Natural killer cell (primary cell): ENCODE results near the gene TMEM181. TPM values are rescaled to one million over a fixed set of nuclear protein-coding genes. Genes with fewer than 3 reads are reported as not detected.
A peak's percentile ranks its signal among the peaks of the same experiment; 100 is the strongest.

Source experiments
- ATAC-seq, 3 donors: fragments of 150-1000 bp in 2 of 3; fragments of 200-7000 bp in 1 of 3; cut with Tn5 transposase; 1 replicate in 1 of 3; 2 replicates in 2 of 3; pipeline ENCODE4 v1.10.0; 2021; ENCODE audit warnings: mild to moderate bottlenecking in 2 of 3, moderate library complexity in 2 of 3
- DNase-seq, 2 donors: peaks; one replicate each; pipeline versions ENCODE4 v3.0.0 to v3.0.0-alpha.2; 2013 to 2021; ENCODE audit warnings: mixed read lengths in 1 of 2
- H3K27ac ChIP-seq: one replicate; pipeline ENCODE4 v1.5.1; 2013; ENCODE audit warnings: mild to moderate bottlenecking, low read length
- H3K27me3 ChIP-seq: one replicate; pipeline ENCODE4 v1.6.1; 2013; ENCODE audit warnings: low read length; ENCODE audit not compliant: control insufficient read depth, insufficient read depth
- H3K36me3 ChIP-seq: one replicate; pipeline ENCODE4 v1.6.1; 2013; ENCODE audit warnings: low read length; ENCODE audit not compliant: control insufficient read depth, insufficient read depth
- H3K4me1 ChIP-seq: one replicate; pipeline ENCODE4 v1.6.1; 2013; ENCODE audit warnings: low read length; ENCODE audit not compliant: control insufficient read depth, insufficient read depth
- H3K4me3 ChIP-seq: one replicate; pipeline ENCODE4 v1.5.1; 2013; ENCODE audit warnings: low read length
- H3K9me3 ChIP-seq: one replicate; pipeline ENCODE4 v1.6.1; 2013; ENCODE audit warnings: low read length; ENCODE audit not compliant: control insufficient read depth, insufficient read depth
- H3K27ac Mint-ChIP-seq, 2 donors: one replicate each; pipeline ENCODE4 v1.8.0; 2022; ENCODE audit warnings: mild to moderate bottlenecking in 2 of 2, mixed read lengths in 2 of 2, moderate library complexity in 1 of 2
- H3K27me3 Mint-ChIP-seq, 2 donors: one replicate each; pipeline ENCODE4 v1.8.0; 2022; ENCODE audit warnings: low read depth in 2 of 2, mixed read lengths in 2 of 2
- H3K36me3 Mint-ChIP-seq: one replicate; pipeline ENCODE4 v1.8.0; 2022; ENCODE audit warnings: mixed read lengths
- H3K4me1 Mint-ChIP-seq, 2 donors: one replicate each; pipeline ENCODE4 v1.8.0; 2022; ENCODE audit warnings: mixed read lengths in 2 of 2
- H3K4me3 Mint-ChIP-seq: one replicate; pipeline ENCODE4 v1.8.0; 2022; ENCODE audit warnings: mild to moderate bottlenecking, moderate library complexity, mixed read lengths
- H3K9me3 Mint-ChIP-seq, 2 donors: one replicate each; pipeline ENCODE4 v1.8.0; 2022; ENCODE audit warnings: mixed read lengths in 2 of 2
- CTCF ChIP-seq: fragments of 200-600 bp; IDR thresholded peaks from one replicate; pipeline ENCODE4 v1.8.0; 2022; ENCODE audit warnings: antibody characterized with exemption
- WGBS: methylation state at CpG from one replicate; pipeline ENCODE4 v1.1.7; 2013; ENCODE audit warnings: missing lambda C conversion rate; ENCODE audit not compliant: insufficient coverage; 5-methylcytosine and 5-hydroxymethylcytosine counted together
- intact Hi-C: fragments of 100-400 bp; cut with micrococcal nuclease; formaldehyde crosslinking; loops from one replicate; pipeline ENCODE4 v1.14.2; 2022
- total RNA-seq, 4 donors: library from RNA; stranded (reverse); fragments of 120-200 nt in 1 of 4; gene quantifications; one replicate each; pipeline versions ENCODE4 v1.2.3 to v1.2.4, GENCODE V29; 2013 to 2022

Gene TMEM181
- total RNA-seq, 3 donors from 2014 or later (not counting 1 experiment from before 2014, with no cell fraction given), result 44.8 to 60.9 (median 45.0) TPM

GRCh38 chr6:158574800-158575199, 14.9 kb downstream of the TMEM181 start:
- Mint-ChIP-seq H3K27me3 (no peaks in the 10 kb centered on the region), H3K9me3 (no peaks in the 10 kb centered on the region), H3K4me3 (peak overlapping the region; percentile 45), H3K36me3 (peaks cover 7% of the 10 kb centered on the region), H3K27ac (peak overlapping the region; percentile 93 to 94), H3K4me1 (peaks cover 75 to 83% of the 10 kb centered on the region in 2 donors)
- Histone ChIP-seq H3K4me1 (peaks cover 45% of the 10 kb centered on the region), H3K9me3 (no peaks in the 10 kb centered on the region), H3K27me3 (no peaks in the 10 kb centered on the region), H3K4me3 (no peak overlapping the region), H3K27ac (no peak overlapping the region), H3K36me3 (peaks cover 11% of the 10 kb centered on the region)
- ATAC-seq (no peak), DNase-seq (no peak)
- intact Hi-C loops, result no loop called here
- TF ChIP-seq CTCF, result no peak
- 100% methylated on average over 3 of the region's 3 CpGs for WGBS

- H3K9me3 Mint-ChIP-seq, result no peaks in the 10 kb centered on the region
- Histone ChIP-seq H3K36me3 (peaks cover 11% of the 10 kb centered on the region), H3K27ac (no peak overlapping the region), H3K4me1 (peaks cover 38% of the 10 kb centered on the region), H3K9me3 (no peaks in the 10 kb centered on the region), H3K4me3 (no peak overlapping the region), H3K27me3 (no peaks in the 10 kb centered on the region)
- no peaks in the 10 kb centered on the region for H3K27me3 Mint-ChIP-seq
- peak overlapping the region; percentile 83 to 93 for H3K27ac Mint-ChIP-seq
- H3K36me3 Mint-ChIP-seq, result peaks cover 7% of the 10 kb centered on the region
- intact Hi-C loops, result no loop called here
- H3K4me3 Mint-ChIP-seq, result no peak overlapping the region
- DNase-seq (no peak), ATAC-seq (no peak)
- no peak for TF ChIP-seq CTCF
- WGBS, result 71% methylated on average over 4 of the region's 4 CpGs
- H3K4me1 Mint-ChIP-seq, result peaks cover 73 to 83% of the 10 kb centered on the region in 2 donors
Observed at GRCh38 chr6:158575550-158575949, 15.7 kb downstream of the TMEM181 start.

- TF ChIP-seq CTCF, result no peak
- Histone ChIP-seq H3K27ac (no peak overlapping the region), H3K4me1 (no peaks in the 10 kb centered on the region), H3K9me3 (no peaks in the 10 kb centered on the region), H3K27me3 (no peaks in the 10 kb centered on the region), H3K36me3 (peaks cover 54% of the 10 kb centered on the region), H3K4me3 (no peak overlapping the region)
- Mint-ChIP-seq H3K9me3 (no peaks in the 10 kb centered on the region), H3K4me1 (peaks cover 25 to 26% of the 10 kb centered on the region in 2 donors), H3K36me3 (peaks cover 7% of the 10 kb centered on the region), H3K27ac (peak overlapping the region in 1 of 2 donors; percentile 48), H3K27me3 (no peaks in the 10 kb centered on the region), H3K4me3 (no peak overlapping the region)
- DNase-seq (no peak), ATAC-seq (no peak)
- 95% methylated on average over 6 of the region's 8 CpGs for WGBS
- intact Hi-C loops, result no loop called here
Observed at GRCh38 chr6:158584236-158584651, 24.4 kb downstream of the TMEM181 start.

- H3K9me3 Mint-ChIP-seq, result no peaks in the 10 kb centered on the region
- no peak overlapping the region for H3K27ac Mint-ChIP-seq
- no peaks in the 10 kb centered on the region for H3K4me1 ChIP-seq
- no peak overlapping the region for H3K4me3 ChIP-seq
- no peaks in the 10 kb centered on the region for H3K27me3 ChIP-seq
- H3K9me3 ChIP-seq, result no peaks in the 10 kb centered on the region
- DNase-seq (no peak), ATAC-seq (no peak)
- no peak overlapping the region for H3K27ac ChIP-seq
- intact Hi-C loops, result no loop called here
- peaks cover 22 to 23% of the 10 kb centered on the region in 2 donors for H3K4me1 Mint-ChIP-seq
- 99% methylated on average over 8 of the region's 8 CpGs for WGBS
- no peak for TF ChIP-seq CTCF
- peaks cover 16% of the 10 kb centered on the region for H3K36me3 Mint-ChIP-seq
- H3K27me3 Mint-ChIP-seq, result no peaks in the 10 kb centered on the region
- H3K36me3 ChIP-seq, result peaks cover 71% of the 10 kb centered on the region
- H3K4me3 Mint-ChIP-seq, result no peak overlapping the region
Observed at GRCh38 chr6:158586652-158587051, 26.8 kb downstream of the TMEM181 start.
